HepG2 (cell line): ENCODE measurements around the gene FNBP1L. TPM values are rescaled to one million over a fixed set of nuclear protein-coding genes. Genes with fewer than 3 reads are reported as not detected.

Experiments used
- BRCA1 ChIP-seq: sonication (generic); formaldehyde crosslinking; IDR thresholded peaks from 2 replicates; pipeline ENCODE4 v1.4.0; 2020; ENCODE audit warnings: missing genetic modification reagents
- CSRNP1 ChIP-seq: sonication (generic); formaldehyde crosslinking; IDR thresholded peaks from 2 replicates; pipeline ENCODE4 v1.8.1; 2023; ENCODE audit warnings: mild to moderate bottlenecking, missing genetic modification reagents
- DBP ChIP-seq: sonication (generic); formaldehyde crosslinking; IDR thresholded peaks from 2 replicates; pipeline ENCODE4 v1.4.0; 2020; ENCODE audit warnings: missing genetic modification reagents; ENCODE audit errors: not compliant biosample characterization
- FIP1L1 ChIP-seq: fragments of 200-400 bp; formaldehyde crosslinking; IDR thresholded peaks from 2 replicates; pipeline ENCODE4 v1.6.1; 2018; ENCODE audit warnings: low read depth, mild to moderate bottlenecking, low read length, moderate library complexity, borderline replicate concordance; ENCODE audit not compliant: insufficient read depth
- HNF1B ChIP-seq: sonication (generic); formaldehyde crosslinking; IDR thresholded peaks from 2 replicates; pipeline ENCODE4 v1.5.1; 2020; ENCODE audit warnings: mild to moderate bottlenecking, moderate library complexity, missing genetic modification reagents
- MYC ChIP-seq: sonication (generic); formaldehyde crosslinking; IDR thresholded peaks from 2 replicates; pipeline ENCODE4 v1.9.0; 2021; ENCODE audit warnings: missing genetic modification reagents, borderline replicate concordance
- REL ChIP-seq: sonication (generic); formaldehyde crosslinking; conservative IDR thresholded peaks from 2 replicates; pipeline ENCODE4 v1.8.0; 2022; ENCODE audit warnings: mild to moderate bottlenecking, missing genetic modification reagents, moderate library complexity
- SAP130 ChIP-seq: IDR thresholded peaks from 2 replicates; pipeline ENCODE4 v1.6.1; 2016; ENCODE audit warnings: low read depth
- SMYD3 ChIP-seq: sonication (generic); formaldehyde crosslinking; IDR thresholded peaks from 2 replicates; pipeline ENCODE4 v1.8.1; 2023; ENCODE audit warnings: mild to moderate bottlenecking, missing genetic modification reagents
- USF2 ChIP-seq, 2 experiments: sonication (generic) in 1 of 2; formaldehyde crosslinking in 1 of 2; IDR thresholded peaks; 2 replicates each; pipeline versions ENCODE4 v1.5.1 to v1.6.1; 2011 to 2020; ENCODE audit warnings: borderline replicate concordance in 1 of 2, low read depth in 1 of 2, low read length in 1 of 2, mild to moderate bottlenecking in 1 of 2, missing genetic modification reagents in 1 of 2, moderate library complexity in 1 of 2
- ZNF292 ChIP-seq: sonication (generic); formaldehyde crosslinking; IDR thresholded peaks from 2 replicates; pipeline ENCODE4 v1.8.1; 2022; ENCODE audit warnings: mild to moderate bottlenecking, low read depth, missing genetic modification reagents, borderline replicate concordance
- ZNF44 ChIP-seq: sonication (generic); formaldehyde crosslinking; IDR thresholded peaks from 2 replicates; pipeline ENCODE4 v1.5.1; 2020; ENCODE audit warnings: mild to moderate bottlenecking, missing genetic modification reagents
- ZNF646 ChIP-seq: sonication (generic); formaldehyde crosslinking; IDR thresholded peaks from 2 replicates; pipeline ENCODE4 v1.9.0; 2021; ENCODE audit warnings: mild to moderate bottlenecking, missing genetic modification reagents
- ZNF746 ChIP-seq: sonication (generic); formaldehyde crosslinking; IDR thresholded peaks from 2 replicates; pipeline ENCODE4 v1.8.0; 2022; ENCODE audit warnings: mild to moderate bottlenecking, missing genetic modification reagents
- polyA plus RNA-seq, 8 experiments: library from polyadenylated mRNA; depleted of rRNA in 3 of 8; stranded (reverse) in 7 of 8; unstranded in 1 of 8; fragments of >200 nt; fragmentation: Illumina TruSeq in 4 of 8; extraction: Trizol in 4 of 8; gene quantifications; 2 replicates each; pipeline versions ENCODE4 v1.2.1 to v1.2.3, GENCODE V29; 2011 to 2016; ENCODE audit warnings: low read depth in 4 of 8, missing spikeins in 1 of 8, mixed read lengths in 1 of 8; ENCODE audit not compliant: insufficient read depth in 1 of 8
- total RNA-seq, 5 experiments: library from RNA; depleted of rRNA; stranded (reverse); fragments of >200 nt; fragmentation: Illumina TruSeq; extraction: Trizol; gene quantifications; 2 replicates each; pipeline ENCODE4 v1.2.3, GENCODE V29; 2016; ENCODE audit warnings: low read depth in 1 of 5

Gene FNBP1L
- total and polyA plus RNA-seq, 2 of the 13 experiments (the other 11 are each of a cell fraction or from before 2014, with no cell fraction given), result 24.1 to 27.1 TPM

- TF ChIP-seq CSRNP1 (CRISPR knock-in tag) (no peak), REL (CRISPR knock-in tag) (no peak), FIP1L1 (no peak), ZNF44 (CRISPR knock-in tag) (no peak), ZNF292 (CRISPR knock-in tag) (no peak), USF2 (IDR thresholded peaks at IDR 0.05; ENCODE audit: low read depth, low read length) (no peak), USF2 (CRISPR knock-in tag; IDR thresholded peaks at IDR 0.05; ENCODE audit: borderline replicate concordance) (no peak), DBP (CRISPR knock-in tag) (no peak), SMYD3 (CRISPR knock-in tag) (no peak), ZNF746 (no peak), HNF1B (CRISPR knock-in tag) (peak; percentile 58), ZNF646 (CRISPR knock-in tag) (no peak), MYC (CRISPR knock-in tag) (peak; percentile 12; the same call in 1 of the 2 replicates), SAP130 (CRISPR knock-in tag) (peak; percentile 61), BRCA1 (0 out of 2 replicates have a peak, but pooled peaks have one; percentile 34)
Observed at GRCh38 chr1:93448983-93449804, 1.3 kb downstream of the FNBP1L start (continued).
